GM12878 (cell line): ENCODE results near the gene C19orf67. TPM values are rescaled to one million over a fixed set of nuclear protein-coding genes. Genes with fewer than 3 reads are reported as not detected.
"Not testable (repeated sequence)": the region's sequence is repeated elsewhere in the genome, so short reads cannot be mapped to it uniquely, and the experiment has no call there.

Experiments used
- ATAC-seq: fragments of 200-7000 bp; cut with Tn5 transposase; 3 replicates; pipeline ENCODE4 v1.9.1; 2020; ENCODE audit warnings: mild to moderate bottlenecking, moderate library complexity
- BruUV-seq: library from RNA; stranded (reverse); fragments of 400-500 nt; replicated peaks from 2 replicates; lab custom pipeline; 2021; lab: Mats Ljungman, UMichigan
- CTCF ChIA-PET: fragments of 300-600 bp; sonication (Branson Sonifier 250); formaldehyde crosslinking; extraction: SDS; loops from one replicate; lab custom pipeline; 2021; ENCODE audit warnings: inconsistent platforms; lab: Yijun Ruan, JAX
- POLR2A ChIA-PET: fragments of 350-600 bp; formaldehyde crosslinking; extraction: SDS; loops from one replicate; lab custom pipeline; 2021; ENCODE audit warnings: inconsistent platforms; lab: Charles Lee
- RAD21 ChIA-PET: fragments of 300-600 bp; sonication (Branson Sonifier 250); formaldehyde crosslinking; loops from one replicate; lab custom pipeline; 2023; ENCODE audit warnings: antibody characterized with exemption; ENCODE audit not compliant: unreplicated experiment; lab: Charles Lee
- SMC1A ChIA-PET: fragments of 300-600 bp; sonication (Branson Sonifier 250); formaldehyde crosslinking; loops from one replicate; lab custom pipeline; 2023; ENCODE audit not compliant: unreplicated experiment, uncharacterized antibody; lab: Charles Lee
- DNase-seq: peaks from one replicate; pipeline ENCODE4 v3.0.0-alpha.2; 2011; ENCODE audit warnings: low read depth, low spot score
- FAIRE-seq: peaks from 3 replicates; lab custom pipeline; 2011; peaks lifted over from hg19 to GRCh38; lab: Jason Lieb, UNC
- H2AFZ ChIP-seq: 2 replicates; pipeline ENCODE4 v1.6.0; 2011; ENCODE audit warnings: low read depth, low read length, control low read depth; ENCODE audit not compliant: control insufficient read depth
- H3K27ac ChIP-seq: 2 replicates; pipeline ENCODE4 v1.5.1; 2011; ENCODE audit warnings: control low read depth; ENCODE audit not compliant: control insufficient read depth, insufficient read depth
- H3K27me3 ChIP-seq, 2 experiments: replicated peaks in 1 of 2; 2 replicates each; pipeline versions ENCODE4 v1.6.0 to v1.6.1; 2011; ENCODE audit warnings: low read length in 1 of 2; ENCODE audit not compliant: control insufficient read depth in 2 of 2, insufficient read depth in 2 of 2
- H3K36me3 ChIP-seq, 2 experiments: 2 replicates each; pipeline ENCODE4 v1.5.1; 2011; ENCODE audit warnings: low read length in 1 of 2; ENCODE audit not compliant: control insufficient read depth in 2 of 2, insufficient read depth in 2 of 2
- H3K4me1 ChIP-seq: 2 replicates; pipeline ENCODE4 v1.6.1; 2011; ENCODE audit warnings: mild to moderate bottlenecking, low read length, moderate library complexity, mixed read lengths; ENCODE audit not compliant: control insufficient read depth, insufficient read depth
- H3K4me2 ChIP-seq: 2 replicates; pipeline ENCODE4 v1.6.0; 2011; ENCODE audit warnings: control low read depth; ENCODE audit not compliant: control insufficient read depth, insufficient read depth
- H3K4me3 ChIP-seq: fragments of 200-600 bp; sonication (generic); 2 replicates; pipeline ENCODE4 v1.5.1; 2016
- H3K79me2 ChIP-seq: 2 replicates; pipeline ENCODE4 v1.6.0; 2011; ENCODE audit warnings: low read length; ENCODE audit not compliant: control insufficient read depth, insufficient read depth
- H3K9ac ChIP-seq: 2 replicates; pipeline ENCODE4 v1.8.0; 2011; ENCODE audit warnings: low read length, control low read depth, mixed read lengths; ENCODE audit not compliant: control insufficient read depth, insufficient read depth
- H3K9me3 ChIP-seq: replicated peaks from 3 replicates; pipeline ENCODE4 v1.5.1; 2011; ENCODE audit warnings: mild to moderate bottlenecking, low read length; ENCODE audit not compliant: control insufficient read depth, insufficient read depth
- H4K20me1 ChIP-seq: 2 replicates; pipeline ENCODE4 v1.6.0; 2011; ENCODE audit not compliant: control insufficient read depth, insufficient read depth
- BMI1 ChIP-seq: fragments of 450-650 bp; IDR thresholded peaks from 2 replicates; pipeline ENCODE4 v1.6.1; 2016; ENCODE audit warnings: mild to moderate bottlenecking, moderate library complexity, borderline replicate concordance
- CBX5 ChIP-seq: sonication (generic); IDR thresholded peaks from 2 replicates; pipeline ENCODE4 v1.6.1; 2016; ENCODE audit warnings: low read depth, moderate library complexity, mild to moderate bottlenecking, inconsistent platforms
- FOS ChIP-seq: IDR thresholded peaks from 3 replicates; pipeline ENCODE4 v1.6.1; 2011; ENCODE audit warnings: borderline replicate concordance; ENCODE audit not compliant: insufficient read length; ENCODE audit errors: extremely low read depth
- HDAC2 ChIP-seq: fragments of 200-600 bp; sonication (generic); IDR thresholded peaks from 2 replicates; pipeline ENCODE4 v1.6.1; 2017
- MEF2B ChIP-seq: fragments of 450-650 bp; IDR thresholded peaks from 2 replicates; pipeline ENCODE4 v1.6.1; 2018; ENCODE audit warnings: mild to moderate bottlenecking, moderate library complexity; ENCODE audit not compliant: partially characterized antibody, poor library complexity, severe bottlenecking
- NFIC ChIP-seq: IDR thresholded peaks from 2 replicates; pipeline ENCODE4 v1.6.1; 2012; ENCODE audit warnings: low read depth, mild to moderate bottlenecking, inconsistent platforms, low read length, moderate library complexity
- STAT3 ChIP-seq: IDR thresholded peaks from 2 replicates; pipeline ENCODE4 v1.6.1; 2011; ENCODE audit warnings: low read depth, low read length, improper control_type of control experiment
- WGBS: methylation state at CpG from one replicate; pipeline ENCODE4 v1.1.6; 2016; ENCODE audit warnings: low lambda C conversion rate; ENCODE audit not compliant: insufficient replicate concordance, insufficient coverage; ENCODE audit errors: missing lambda C conversion rate; 5-methylcytosine and 5-hydroxymethylcytosine counted together
- in situ Hi-C: fragments of 300-500 bp; cut with MboI; formaldehyde crosslinking; loops from 9 replicates; pipeline ENCODE4 v1.14.3; 2018; ENCODE audit warnings: mixed read lengths
- intact Hi-C: fragments of 100-400 bp; cut with micrococcal nuclease; formaldehyde crosslinking; loops from one replicate; pipeline ENCODE4 v1.14.2; 2022; ENCODE audit not compliant: unreplicated experiment
- polyA plus RNA-seq, 11 experiments: library from polyadenylated mRNA; depleted of rRNA in 4 of 11; unstranded in 6 of 11; stranded (reverse) in 5 of 11; fragments of >200 nt; fragmentation: Nextera tagmentation in 4 of 11; fragmentation: Illumina TruSeq in 1 of 11; extraction: Ambion mirVana in 4 of 11; extraction: Trizol in 1 of 11; gene quantifications; 1 replicate in 1 of 11; 2 replicates in 10 of 11; pipeline versions ENCODE4 v1.2.1 to v1.2.3, GENCODE V29; 2011 to 2016; ENCODE audit warnings: inconsistent platforms in 2 of 11, missing spikeins in 2 of 11, low read depth in 1 of 11
- total RNA-seq, 4 experiments: library from RNA; depleted of rRNA in 3 of 4; stranded (reverse); fragments of >200 nt in 3 of 4; fragmentation: Illumina TruSeq in 1 of 4; extraction: Trizol in 1 of 4; gene quantifications; 2 replicates each; pipeline versions ENCODE4 v1.2.1 to v1.2.3, GENCODE V29; 2013 to 2021

Gene C19orf67
- total and polyA plus RNA-seq, 10 of the 15 experiments (the other 5 are each of a cell fraction or from before 2014, with no cell fraction given): 0.14 TPM; not detected in 9

DNA sequence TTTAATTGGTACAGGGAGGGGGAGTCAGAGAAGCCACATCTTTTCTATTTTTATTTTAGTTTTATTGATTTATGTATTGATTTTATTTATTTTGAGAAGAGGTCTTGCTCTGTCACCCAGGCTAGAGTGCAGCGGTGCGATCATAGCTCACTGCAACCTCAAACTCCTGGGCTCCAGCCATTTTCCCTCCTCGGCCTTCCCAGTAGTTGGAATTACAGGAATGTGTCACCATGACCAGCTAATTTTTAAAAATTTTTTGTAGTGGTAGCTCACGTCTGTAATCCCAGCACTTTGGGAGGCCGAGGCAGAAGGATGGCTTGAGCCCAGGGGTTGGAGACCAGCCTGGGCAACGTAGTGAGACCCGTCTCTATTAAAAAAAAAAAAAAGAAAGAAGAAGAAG is 49.9 kb downstream of the C19orf67 start:
- RAD21 ChIA-PET: interaction anchor here (1.2 kb wide), 1 partner anchor 23 kb away, joined by 5 read pairs; no protein-coding TSS in a partner anchor
- no peak for TF ChIP-seq CBX5
- TF ChIP-seq STAT3: no peak
- no peak for TF ChIP-seq NFIC
- TF ChIP-seq FOS: no peak
- no peak for TF ChIP-seq MEF2B
- no peak for TF ChIP-seq BMI1
- no peak for TF ChIP-seq HDAC2
- Histone ChIP-seq H4K20me1 (no peaks in the 10 kb centered on the region), H3K9me3 (no peaks in the 10 kb centered on the region), H3K79me2 (peaks cover 10% of the 10 kb centered on the region), H3K4me2 (no peak overlapping the region), H2AFZ (no peak overlapping the region), H3K4me1 (peaks cover 6% of the 10 kb centered on the region), H3K27me3 (no peaks in the 10 kb centered on the region), H3K27ac (no peak overlapping the region), H3K4me3 (no peak overlapping the region), H3K9ac (no peak overlapping the region), H3K36me3 (peaks cover 3 to 6% of the 10 kb centered on the region in 2 experiments; a peak in 2 of 4 replicates)
- ATAC-seq (no peak), DNase-seq (no peak), FAIRE-seq (no peak)
- POLR2A ChIA-PET: interaction anchor here (0.7 kb wide), 2 partner anchors 42 to 382 kb away, joined by 3 read pairs; no protein-coding TSS in a partner anchor
- SMC1A ChIA-PET: no interaction called here
- WGBS: 98% methylated on average over 4 of the region's 7 CpGs
- no TSS peak for BruUV-seq
- intact Hi-C loops (loop anchor here (10.0 kb wide), 1 partner anchor 51 kb away; no protein-coding TSS in a partner anchor), in situ Hi-C loops (no loop called here)
- CTCF ChIA-PET: interaction anchor here (0.9 to 1.8 kb wide), 4 partner anchors 12 to 757 kb away, joined by 3 to 6 read pairs (median 3); no protein-coding TSS in a partner anchor

DNA sequence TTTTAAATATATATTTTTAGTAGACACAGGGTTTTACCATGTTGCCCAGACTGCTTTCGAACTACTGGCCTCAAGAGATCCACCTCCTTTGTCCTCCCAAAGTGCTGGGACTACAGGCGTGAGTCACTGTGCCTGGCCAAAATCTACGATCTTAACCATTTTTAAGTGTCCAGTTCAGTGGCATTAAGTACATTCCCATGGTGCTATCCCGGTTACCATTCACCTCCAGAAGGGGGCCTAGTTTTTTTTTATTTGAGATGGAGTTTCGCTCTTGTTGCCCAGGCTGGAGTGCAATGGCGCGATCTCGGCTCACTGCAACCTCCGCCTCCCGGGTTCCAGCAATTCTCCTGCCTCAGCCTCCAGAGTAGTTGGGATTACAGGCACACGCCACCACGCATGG is 50.4 kb downstream of the C19orf67 start:
- FAIRE-seq, H3K79me2 ChIP-seq, ATAC-seq, in situ Hi-C loops, H3K9ac ChIP-seq, H4K20me1 ChIP-seq, H3K4me1 ChIP-seq, H3K27me3 ChIP-seq, DNase-seq, H3K27ac ChIP-seq, H3K9me3 ChIP-seq, H3K36me3 ChIP-seq, H3K4me2 ChIP-seq, H2AFZ ChIP-seq, SMC1A ChIA-PET, BruUV-seq, H3K4me3 ChIP-seq: not testable (repeated sequence)
- POLR2A ChIA-PET: interaction anchor here (0.6 kb wide), 2 partner anchors 163 to 261 kb away, joined by 3 to 5 read pairs; partner anchors contain the start of gene C19orf53
- intact Hi-C loops: loop anchor here (10.0 kb wide), 1 partner anchor 50 kb away; no protein-coding TSS in a partner anchor
- WGBS: 99% methylated on average over 12 of the region's 12 CpGs
- RAD21 ChIA-PET: interaction anchor here (1.2 kb wide), 1 partner anchor 24 kb away, joined by 5 read pairs; no protein-coding TSS in a partner anchor
- CTCF ChIA-PET: interaction anchor here (1.2 to 1.8 kb wide), 2 partner anchors 13 to 156 kb away, joined by 3 to 6 read pairs; no protein-coding TSS in a partner anchor
